Measurements from ENCODE around the gene C12orf76.
A peak's percentile ranks its signal among the peaks of the same experiment; 100 is the strongest.

Gene C12orf76

DNA sequence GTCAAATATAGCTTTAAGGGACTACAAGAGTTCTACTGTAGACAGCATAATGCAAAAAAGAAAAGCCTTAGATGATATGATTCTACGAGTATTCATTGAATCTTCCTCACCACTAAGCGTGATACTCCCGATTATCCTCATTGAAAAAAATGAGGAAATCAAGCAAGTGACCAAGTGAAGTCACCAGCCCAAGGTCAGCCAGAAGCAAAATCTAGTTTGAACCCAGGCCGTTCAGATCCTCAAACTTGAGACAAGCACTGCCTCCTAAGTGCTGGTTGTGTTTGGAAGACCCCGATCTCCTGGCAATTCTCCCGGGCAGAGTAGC, 53.0 kb downstream of the C12orf76 start:
- no peak for DNase-seq (ENCODE audit: low read depth in 2 of 2)
- TF ChIP-seq, protein P1, sequence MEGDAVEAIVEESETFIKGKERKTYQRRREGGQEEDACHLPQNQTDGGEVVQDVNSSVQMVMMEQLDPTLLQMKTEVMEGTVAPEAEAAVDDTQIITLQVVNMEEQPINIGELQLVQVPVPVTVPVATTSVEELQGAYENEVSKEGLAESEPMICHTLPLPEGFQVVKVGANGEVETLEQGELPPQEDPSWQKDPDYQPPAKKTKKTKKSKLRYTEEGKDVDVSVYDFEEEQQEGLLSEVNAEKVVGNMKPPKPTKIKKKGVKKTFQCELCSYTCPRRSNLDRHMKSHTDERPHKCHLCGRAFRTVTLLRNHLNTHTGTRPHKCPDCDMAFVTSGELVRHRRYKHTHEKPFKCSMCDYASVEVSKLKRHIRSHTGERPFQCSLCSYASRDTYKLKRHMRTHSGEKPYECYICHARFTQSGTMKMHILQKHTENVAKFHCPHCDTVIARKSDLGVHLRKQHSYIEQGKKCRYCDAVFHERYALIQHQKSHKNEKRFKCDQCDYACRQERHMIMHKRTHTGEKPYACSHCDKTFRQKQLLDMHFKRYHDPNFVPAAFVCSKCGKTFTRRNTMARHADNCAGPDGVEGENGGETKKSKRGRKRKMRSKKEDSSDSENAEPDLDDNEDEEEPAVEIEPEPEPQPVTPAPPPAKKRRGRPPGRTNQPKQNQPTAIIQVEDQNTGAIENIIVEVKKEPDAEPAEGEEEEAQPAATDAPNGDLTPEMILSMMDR (IDR thresholded peaks at IDR 0.05; ENCODE audit: low read depth, low read length), result no peak
- peak overlapping the region; percentile 91 to 97 for H3K4me3 ChIP-seq (replicated peaks in 1 of 2; ENCODE audit: low read depth in 2 of 2, low read length in 2 of 2)

DNA sequence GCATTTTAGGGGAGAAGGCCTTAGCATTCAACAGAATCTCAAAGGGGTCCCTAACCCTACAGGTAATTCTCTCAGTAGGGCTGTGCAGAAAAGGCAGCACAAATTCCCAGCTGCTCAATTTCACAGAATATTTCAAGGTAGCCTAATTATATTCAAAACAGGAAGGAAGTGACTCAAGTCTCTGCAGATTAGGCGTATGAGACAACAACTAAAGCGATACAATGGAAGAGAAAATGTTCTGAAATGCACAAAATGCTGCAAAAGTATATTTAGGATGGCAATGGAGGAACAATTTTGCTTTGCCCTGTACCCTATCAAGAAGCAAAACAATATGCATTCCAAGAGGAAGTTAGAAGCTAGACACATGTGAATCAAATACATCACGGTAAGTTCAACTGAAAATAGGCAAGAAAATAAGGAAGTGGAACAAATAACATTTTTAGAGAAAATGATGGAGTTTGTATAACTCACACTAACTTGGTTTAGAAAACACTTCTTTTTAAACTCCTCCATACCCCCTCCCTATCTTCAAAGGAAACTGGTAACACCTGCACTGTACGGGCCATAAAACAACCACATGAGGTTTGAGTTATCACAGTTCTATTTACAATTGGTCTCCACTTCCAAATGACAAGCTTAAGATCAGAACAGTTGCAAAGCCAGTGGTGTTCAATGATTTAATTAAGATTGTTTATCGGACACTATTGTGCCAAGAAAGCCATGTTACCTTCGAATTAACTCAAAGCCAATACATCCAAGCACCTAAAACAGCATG, 53.7 kb downstream of the C12orf76 start:
- peak overlapping the region; percentile 91 to 97 for H3K4me3 ChIP-seq (replicated peaks in 1 of 2; ENCODE audit: low read depth in 2 of 2, low read length in 2 of 2)
- DNase-seq (ENCODE audit: low read depth in 2 of 2), result peak; percentile 30 to 51
- TF ChIP-seq, protein P1 (IDR thresholded peaks at IDR 0.05; ENCODE audit: low read depth, low read length), result no peak

DNA sequence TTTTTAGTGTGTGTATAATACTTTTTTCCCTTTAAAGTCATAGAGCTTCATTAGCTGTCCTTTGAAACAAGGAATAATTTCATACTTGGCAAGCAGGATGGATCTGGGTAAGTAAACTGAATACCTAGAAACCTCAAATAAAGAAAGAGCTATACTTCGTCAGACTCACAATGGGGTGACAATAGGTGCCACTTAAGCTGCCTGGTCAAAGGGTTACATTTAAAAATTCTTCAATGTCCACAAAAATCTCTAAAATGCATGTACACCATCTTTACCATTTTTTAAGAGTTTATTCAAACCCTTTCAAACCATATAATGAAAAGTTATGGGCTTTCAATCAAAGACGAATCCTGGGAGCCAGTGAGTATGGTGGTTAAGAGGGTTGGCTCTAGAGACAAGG, 55.2 kb downstream of the C12orf76 start:
- TF ChIP-seq, protein P1 (IDR thresholded peaks at IDR 0.05; ENCODE audit: low read depth, low read length), result no peak
- no peak overlapping the region for H3K4me3 ChIP-seq (replicated peaks in 1 of 2; ENCODE audit: low read depth in 2 of 2, low read length in 2 of 2)
- no peak for DNase-seq (ENCODE audit: low read depth in 2 of 2)

DNA sequence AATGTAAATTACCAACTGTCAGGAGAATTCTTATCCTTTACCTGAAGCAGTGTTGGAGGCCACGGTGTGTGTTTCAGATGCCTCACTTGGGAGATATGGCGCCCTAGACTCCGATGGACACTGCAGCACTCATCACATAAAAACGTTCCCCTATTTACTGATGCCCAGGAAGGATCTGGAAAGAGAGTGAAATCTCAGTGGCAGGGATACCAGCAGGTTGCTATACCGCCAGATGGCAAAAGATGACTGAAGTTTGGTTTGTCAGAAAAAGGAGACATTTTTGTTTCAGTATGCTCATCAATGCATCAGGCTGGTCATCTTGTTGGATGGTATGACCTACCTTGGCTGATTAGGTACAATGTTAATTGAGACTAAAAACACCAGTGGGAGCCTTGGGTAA, 56.7 kb downstream of the C12orf76 start:
- TF ChIP-seq, protein P1 (IDR thresholded peaks at IDR 0.05; ENCODE audit: low read depth, low read length), result no peak
- no peak overlapping the region for H3K4me3 ChIP-seq (replicated peaks in 1 of 2; ENCODE audit: low read depth in 2 of 2, low read length in 2 of 2)
- no peak for DNase-seq (ENCODE audit: low read depth in 2 of 2)

Data from cardiac fibroblast (primary cell).